OCI-LY7 (cell line): Measurements from ENCODE around the gene SPHKAP. TPM values are rescaled to one million over a fixed set of nuclear protein-coding genes. Genes with fewer than 3 reads are reported as not detected.

Source experiments
- BruUV-seq: library from RNA; stranded (reverse); fragments of 400-500 nt; replicated peaks from 2 replicates; lab custom pipeline; 2021; lab: Mats Ljungman, UMichigan
- CTCF ChIA-PET: fragments of 300-600 bp; sonication (Branson Sonifier 250); formaldehyde crosslinking; loops from one replicate; lab custom pipeline; 2022; ENCODE audit warnings: antibody characterized with exemption; ENCODE audit not compliant: unreplicated experiment; lab: Charles Lee
- POLR2A ChIA-PET: fragments of 300-600 bp; sonication (Branson Sonifier 250); formaldehyde crosslinking; loops from one replicate; lab custom pipeline; 2022; ENCODE audit warnings: antibody characterized with exemption; lab: Charles Lee
- DNase-seq: peaks from one replicate; pipeline ENCODE4 v3.0.0-alpha.2; 2015; ENCODE audit warnings: low spot score
- H2AFZ ChIP-seq: fragments of 200-600 bp; sonication (generic), shearing (Covaris generic); 2 replicates; pipeline ENCODE4 v1.6.1; 2014; ENCODE audit warnings: mild to moderate bottlenecking, antibody characterized with exemption, low read length, moderate library complexity
- H3K27ac ChIP-seq: fragments of 200-600 bp; sonication (generic); 2 replicates; pipeline ENCODE4 v1.5.1; 2014; ENCODE audit warnings: mixed run types, low read depth, mild to moderate bottlenecking, moderate library complexity, low read length, inconsistent platforms; ENCODE audit not compliant: poor library complexity, severe bottlenecking
- H3K36me3 ChIP-seq: fragments of 200-600 bp; sonication (generic); 2 replicates; pipeline ENCODE4 v1.6.1; 2014; ENCODE audit warnings: mild to moderate bottlenecking, antibody characterized with exemption, low read length, moderate library complexity, mixed read lengths; ENCODE audit not compliant: insufficient read depth
- H3K4me1 ChIP-seq: fragments of 200-600 bp; sonication (generic); 2 replicates; pipeline ENCODE4 v1.5.1; 2014; ENCODE audit warnings: mild to moderate bottlenecking, low read length; ENCODE audit not compliant: insufficient read depth, poor library complexity, severe bottlenecking
- H3K4me2 ChIP-seq: fragments of 200-600 bp; sonication (generic); 2 replicates; pipeline ENCODE4 v1.6.1; 2014; ENCODE audit warnings: mild to moderate bottlenecking, low read length
- H3K4me3 ChIP-seq: fragments of 200-600 bp; sonication (generic); 2 replicates; pipeline ENCODE4 v1.5.1; 2014; ENCODE audit warnings: mild to moderate bottlenecking, low read depth, low read length; ENCODE audit not compliant: poor library complexity, severe bottlenecking
- H3K79me2 ChIP-seq: fragments of 200-600 bp; sonication (generic); 2 replicates; pipeline ENCODE4 v1.6.1; 2016; ENCODE audit warnings: low read depth, mild to moderate bottlenecking, low read length, moderate library complexity, mixed read lengths; ENCODE audit not compliant: insufficient read depth
- H3K9me2 ChIP-seq: fragments of 200-600 bp; sonication (generic); 2 replicates; pipeline ENCODE4 v1.6.1; 2016; ENCODE audit warnings: mild to moderate bottlenecking, low read length, mixed read lengths; ENCODE audit not compliant: insufficient read depth
- H3K9me3 ChIP-seq: fragments of 200-600 bp; sonication (generic); 2 replicates; pipeline ENCODE4 v1.6.1; 2014; ENCODE audit warnings: mild to moderate bottlenecking, mixed run types, low read length, mixed read lengths
- H4K20me1 ChIP-seq: fragments of 200-600 bp; sonication (generic); 2 replicates; pipeline ENCODE4 v1.6.1; 2014; ENCODE audit warnings: mild to moderate bottlenecking, antibody characterized with exemption, low read length, moderate library complexity, mixed read lengths; ENCODE audit not compliant: insufficient read depth
- EZH2phosphoT487 ChIP-seq: fragments of 200-600 bp; sonication (generic); IDR thresholded peaks from 2 replicates; pipeline ENCODE4 v1.6.1; 2018; ENCODE audit warnings: low read depth, borderline replicate concordance, mild to moderate bottlenecking, mixed run types, antibody characterized with exemption, low read length, moderate library complexity, mixed read lengths
- intact Hi-C: fragments of 100-400 bp; cut with micrococcal nuclease; formaldehyde crosslinking; loops from one replicate; pipeline ENCODE4 v1.10.0; 2022; ENCODE audit not compliant: unreplicated experiment
- total RNA-seq, 2 experiments: library from RNA; depleted of rRNA in 1 of 2; stranded (reverse); fragments of >200 nt in 1 of 2; shearing (Covaris generic) in 1 of 2; gene quantifications; 2 replicates each; pipeline ENCODE4 v1.2.3, GENCODE V29; 2014 to 2022
- TF ChIP-seq, protein P1 (sequence below): fragments of 200-600 bp; sonication (generic); conservative IDR thresholded peaks from 2 replicates; pipeline ENCODE4 v1.5.1; 2014; ENCODE audit warnings: mild to moderate bottlenecking, antibody characterized with exemption, low read length, moderate library complexity, mixed read lengths

SPHKAP gene
- total RNA-seq, 2 experiments from 2014 or later: not detected

DNA sequence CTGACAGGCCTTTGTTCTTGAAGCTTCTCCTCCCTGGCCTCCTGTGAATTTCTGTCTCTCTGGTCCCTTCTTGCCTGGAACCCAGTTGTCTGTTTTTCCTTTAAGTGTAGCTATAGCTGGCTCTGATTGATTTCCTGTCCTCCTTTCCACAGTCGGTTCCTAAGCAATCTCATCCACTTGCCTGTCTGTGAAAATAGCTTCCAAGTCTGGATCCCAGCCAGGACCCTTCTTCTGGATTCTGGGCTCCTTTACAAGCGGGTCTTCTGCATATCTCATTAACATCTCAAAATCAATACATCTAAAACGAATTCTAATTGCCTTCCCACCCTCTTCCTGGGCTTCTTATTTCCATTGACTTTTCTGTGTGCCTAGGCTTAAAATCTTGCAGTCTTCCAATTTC is 185.1 kb downstream of the SPHKAP start:
- no peaks in the 10 kb centered on the region for H3K9me3 ChIP-seq
- no peak overlapping the region for H3K4me2 ChIP-seq
- H3K79me2 ChIP-seq: no peaks in the 10 kb centered on the region
- CTCF ChIA-PET: no interaction called here
- H3K4me1 ChIP-seq: no peaks in the 10 kb centered on the region
- TF ChIP-seq, protein P1, sequence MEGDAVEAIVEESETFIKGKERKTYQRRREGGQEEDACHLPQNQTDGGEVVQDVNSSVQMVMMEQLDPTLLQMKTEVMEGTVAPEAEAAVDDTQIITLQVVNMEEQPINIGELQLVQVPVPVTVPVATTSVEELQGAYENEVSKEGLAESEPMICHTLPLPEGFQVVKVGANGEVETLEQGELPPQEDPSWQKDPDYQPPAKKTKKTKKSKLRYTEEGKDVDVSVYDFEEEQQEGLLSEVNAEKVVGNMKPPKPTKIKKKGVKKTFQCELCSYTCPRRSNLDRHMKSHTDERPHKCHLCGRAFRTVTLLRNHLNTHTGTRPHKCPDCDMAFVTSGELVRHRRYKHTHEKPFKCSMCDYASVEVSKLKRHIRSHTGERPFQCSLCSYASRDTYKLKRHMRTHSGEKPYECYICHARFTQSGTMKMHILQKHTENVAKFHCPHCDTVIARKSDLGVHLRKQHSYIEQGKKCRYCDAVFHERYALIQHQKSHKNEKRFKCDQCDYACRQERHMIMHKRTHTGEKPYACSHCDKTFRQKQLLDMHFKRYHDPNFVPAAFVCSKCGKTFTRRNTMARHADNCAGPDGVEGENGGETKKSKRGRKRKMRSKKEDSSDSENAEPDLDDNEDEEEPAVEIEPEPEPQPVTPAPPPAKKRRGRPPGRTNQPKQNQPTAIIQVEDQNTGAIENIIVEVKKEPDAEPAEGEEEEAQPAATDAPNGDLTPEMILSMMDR: no peak
- TF ChIP-seq EZH2phosphoT487: no peak
- H3K4me3 ChIP-seq: no peak overlapping the region
- POLR2A ChIA-PET: no interaction called here
- H3K9me2 ChIP-seq: no peaks in the 10 kb centered on the region
- H3K36me3 ChIP-seq: no peaks in the 10 kb centered on the region
- intact Hi-C loops: no loop called here
- BruUV-seq: no TSS peak
- no peak overlapping the region for H2AFZ ChIP-seq
- H4K20me1 ChIP-seq: no peaks in the 10 kb centered on the region
- H3K27ac ChIP-seq: no peak overlapping the region
- no peak for DNase-seq

DNA sequence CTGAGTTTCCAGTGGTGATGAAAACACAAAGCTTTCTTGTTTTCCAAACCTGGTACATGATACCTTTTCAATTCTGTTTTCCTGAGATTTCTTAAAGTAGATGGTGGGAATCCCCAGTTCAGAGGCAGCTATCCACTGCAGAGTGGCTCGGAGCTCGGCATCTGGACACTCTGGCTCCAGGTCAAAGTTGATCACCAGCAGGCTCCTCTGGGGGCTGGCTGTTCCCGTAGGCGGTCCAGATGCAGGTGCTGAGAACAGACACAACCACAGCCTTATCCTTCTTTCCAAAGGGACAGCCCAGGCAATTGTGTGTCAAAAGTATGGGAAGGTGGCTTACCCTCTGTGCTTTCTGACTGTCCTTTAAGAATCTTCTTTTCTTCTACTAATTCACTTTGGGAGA is 190.6 kb downstream of the SPHKAP start:
- Histone ChIP-seq H3K9me2 (no peaks in the 10 kb centered on the region), H3K36me3 (no peaks in the 10 kb centered on the region), H3K4me3 (no peak overlapping the region), H3K4me2 (no peak overlapping the region), H3K27ac (no peak overlapping the region), H3K4me1 (no peaks in the 10 kb centered on the region), H4K20me1 (no peaks in the 10 kb centered on the region), H3K9me3 (no peaks in the 10 kb centered on the region), H3K79me2 (no peaks in the 10 kb centered on the region), H2AFZ (no peak overlapping the region)
- no peak for DNase-seq
- TF ChIP-seq, protein P1: no peak
- TF ChIP-seq EZH2phosphoT487: no peak
- intact Hi-C loops: no loop called here
- no TSS peak for BruUV-seq
- CTCF ChIA-PET: no interaction called here
- POLR2A ChIA-PET: interaction anchor here (1.3 kb wide), 1 partner anchor 13 kb away, joined by 3 read pairs; no protein-coding TSS in a partner anchor

GRCh38 chr2:227973241-227973640 is 208.2 kb downstream of the SPHKAP start:
- Histone ChIP-seq H4K20me1 (no peaks in the 10 kb centered on the region), H3K27ac (no peak overlapping the region), H3K4me2 (no peak overlapping the region), H3K9me2 (no peaks in the 10 kb centered on the region), H3K4me1 (no peaks in the 10 kb centered on the region), H2AFZ (no peak overlapping the region), H3K36me3 (no peaks in the 10 kb centered on the region), H3K9me3 (no peaks in the 10 kb centered on the region), H3K79me2 (no peaks in the 10 kb centered on the region), H3K4me3 (no peak overlapping the region)
- CTCF ChIA-PET: no interaction called here
- POLR2A ChIA-PET: no interaction called here
- DNase-seq: no peak
- intact Hi-C loops: no loop called here
- no TSS peak for BruUV-seq
- no peak for TF ChIP-seq EZH2phosphoT487
- TF ChIP-seq, protein P1: no peak
